Activated T-helper 1 cell treated with Interleukin-2 at 50 U/mL for 16 hours (primary cell): Measurements from ENCODE around the gene F12.
A peak's percentile ranks its signal among the peaks of the same experiment; 100 is the strongest.
"Not testable (repeated sequence)": the region's sequence is repeated elsewhere in the genome, so short reads cannot be mapped to it uniquely, and the experiment has no call there.

ENCODE experiments used
- DNase-seq: peaks from one replicate; pipeline ENCODE4 v3.0.0-alpha.2; 2020; ENCODE audit warnings: low read depth

Gene F12

DNA sequence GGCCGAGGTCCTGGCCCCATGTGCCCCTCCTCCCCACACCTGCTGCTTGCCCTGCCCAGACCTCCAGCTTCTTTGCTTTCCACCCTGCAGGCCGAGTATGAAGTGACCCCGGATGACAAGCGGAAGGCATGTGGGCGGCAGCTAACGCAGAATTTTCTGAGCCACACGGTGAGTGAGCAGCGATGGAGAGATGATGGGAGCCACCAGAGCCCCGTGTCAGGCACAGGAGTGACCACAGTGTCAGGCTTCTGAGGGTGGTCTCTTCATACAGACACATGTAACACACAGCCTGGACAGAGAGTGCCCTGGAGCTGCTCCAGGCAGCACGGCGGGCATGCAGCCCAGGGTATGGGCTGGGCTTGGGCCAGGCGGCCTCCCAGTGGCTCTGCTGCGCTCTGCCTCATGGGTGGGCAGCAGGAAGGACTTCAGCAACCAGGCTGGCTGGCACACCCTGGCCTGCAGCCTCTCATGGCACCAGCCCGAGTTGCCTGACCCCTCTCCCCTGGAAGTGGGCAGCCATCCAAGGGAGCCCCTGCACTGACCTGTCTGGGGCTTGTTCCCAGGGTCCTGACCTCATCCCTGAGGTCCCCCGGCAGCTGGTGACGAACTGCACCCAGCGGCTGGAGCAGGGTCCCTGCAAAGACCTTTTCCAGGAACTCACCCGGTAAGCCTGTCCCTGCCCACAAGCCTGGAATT, 22.9 kb upstream of the F12 start:
- DNase-seq: no peak

DNA sequence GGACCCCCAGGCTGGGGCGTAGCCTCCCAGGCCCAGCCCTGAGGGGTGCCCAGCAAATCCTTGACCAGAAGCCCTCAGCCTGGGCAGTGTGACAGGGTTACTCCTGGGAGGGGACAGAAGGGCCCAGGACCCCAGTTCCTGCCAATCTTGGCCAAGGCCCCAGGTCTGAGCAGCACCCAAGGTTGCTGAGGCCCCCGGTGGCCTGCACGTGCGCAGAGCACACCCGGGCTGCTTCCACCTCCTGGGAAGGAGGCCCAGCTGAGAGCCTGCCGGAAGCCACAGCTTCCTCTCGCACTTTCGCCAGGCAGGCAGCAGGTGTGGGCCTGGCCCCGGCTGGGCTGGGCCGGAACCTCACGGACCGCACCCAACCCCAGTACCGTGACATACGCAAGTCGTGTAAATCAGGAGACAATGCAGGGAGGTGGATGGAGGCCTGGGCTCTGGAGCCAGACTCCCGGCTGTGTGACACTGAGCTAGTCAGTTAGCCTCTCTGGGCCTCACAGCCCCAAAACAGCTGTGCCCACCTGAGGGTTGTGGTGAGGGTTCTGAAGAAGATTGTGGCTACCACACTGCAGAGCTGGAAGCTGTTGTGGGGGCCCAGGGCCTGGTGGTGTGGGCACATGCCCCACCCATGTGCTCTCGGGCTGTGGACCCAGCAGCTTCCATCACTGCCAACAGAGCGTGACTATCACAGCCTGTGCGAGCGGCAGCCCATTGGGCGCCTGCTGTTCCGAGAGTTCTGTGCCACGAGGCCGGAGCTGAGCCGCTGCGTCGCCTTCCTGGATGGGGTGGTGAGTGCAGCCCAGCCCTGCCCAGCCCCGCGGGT, 22.2 kb upstream of the F12 start:
- DNase-seq: peak; percentile 67

DNA sequence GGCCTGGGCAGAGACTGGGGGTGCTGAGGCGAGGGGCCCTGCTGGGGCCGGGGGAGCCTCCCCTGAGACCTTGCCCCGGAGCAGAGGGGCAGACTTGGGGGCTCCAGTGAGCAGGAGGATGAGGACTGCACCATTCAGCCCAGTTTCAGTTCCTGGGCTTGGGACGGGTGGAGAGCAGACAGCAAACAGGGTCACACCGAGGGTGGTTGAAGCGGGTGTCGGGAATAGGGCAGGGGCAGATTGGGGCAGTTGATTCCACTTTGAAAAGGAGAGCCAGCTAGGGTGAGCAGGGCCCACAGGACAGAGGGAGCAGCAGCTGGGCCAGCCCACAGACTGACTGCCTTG, 21.6 kb upstream of the F12 start:
- DNase-seq: no peak

DNA sequence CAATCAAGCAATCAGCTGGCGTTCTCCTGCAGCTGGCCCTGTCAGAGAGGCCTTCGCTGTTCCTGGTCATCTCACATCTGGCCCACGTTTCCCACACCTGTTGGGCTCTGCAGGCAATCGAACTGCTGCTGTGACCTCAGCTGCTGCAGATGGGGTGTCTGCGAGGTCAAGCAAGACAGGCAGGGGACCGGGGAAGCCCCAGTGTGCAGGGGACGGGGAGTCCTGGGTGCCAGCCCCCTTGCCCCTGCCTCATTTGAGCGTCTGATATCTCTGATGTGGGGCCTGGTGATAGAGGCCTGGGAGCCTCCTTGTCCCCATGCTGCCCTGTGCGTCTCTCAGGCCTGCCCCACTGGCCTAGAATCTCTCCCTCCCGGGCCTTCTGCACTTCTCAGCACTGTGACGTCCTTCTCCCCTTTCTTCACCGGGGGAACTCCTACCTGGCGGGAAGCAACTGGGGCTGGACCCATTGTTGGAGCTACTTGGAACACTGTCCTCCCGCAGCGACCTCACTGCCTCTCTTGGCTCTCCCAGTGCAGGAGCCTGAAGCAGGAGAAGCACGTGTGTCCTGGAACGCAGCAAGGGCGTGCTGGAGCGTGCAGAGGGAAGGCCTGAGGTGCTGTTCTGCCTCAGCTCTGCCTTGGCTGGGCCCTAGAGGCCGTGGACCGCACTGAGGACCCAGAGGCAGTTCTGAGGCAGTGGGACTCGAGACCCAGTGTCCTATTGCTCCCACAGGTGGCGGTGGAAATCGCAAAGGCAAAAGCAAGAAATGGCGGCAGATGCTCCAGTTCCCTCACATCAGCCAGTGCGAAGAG, 21.0 kb upstream of the F12 start:
- DNase-seq: no peak

DNA sequence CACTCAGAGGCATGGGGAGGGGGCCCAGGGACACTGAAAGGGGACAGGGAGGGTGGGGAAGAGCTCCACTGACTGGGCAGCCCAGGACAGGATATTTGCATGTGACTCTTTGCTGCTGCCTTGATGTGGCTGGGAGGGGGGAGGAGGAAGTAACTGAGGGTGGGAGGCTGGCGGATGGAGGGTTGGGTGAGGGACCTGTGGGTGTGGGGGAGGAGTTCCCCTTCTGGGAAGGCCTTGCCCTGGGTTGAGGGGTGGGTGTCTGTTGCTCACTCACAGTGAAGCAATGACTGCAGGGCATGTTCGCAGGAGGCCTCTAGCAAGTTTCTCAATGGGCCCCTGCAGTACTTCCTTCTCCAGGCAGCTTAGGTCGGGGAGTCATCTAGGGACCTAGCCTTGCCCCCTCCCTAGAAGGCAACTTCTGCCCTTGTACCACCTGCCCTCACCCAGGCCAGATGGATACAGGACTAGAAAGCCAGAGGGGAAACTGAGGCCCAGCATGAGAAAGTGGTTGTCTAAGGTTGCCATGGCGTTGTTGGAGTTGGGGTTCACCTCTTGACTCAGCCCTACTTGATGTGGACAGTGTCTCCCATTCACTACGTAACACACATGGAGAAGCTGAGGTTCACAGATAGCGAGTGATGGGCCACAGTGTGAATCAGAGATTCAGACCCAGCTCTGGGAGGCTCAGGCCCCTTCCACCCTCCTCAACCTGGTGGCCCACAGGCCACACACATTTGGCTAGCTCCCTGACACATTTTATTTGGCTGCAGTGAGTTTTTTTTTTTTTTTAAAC, 20.1 kb upstream of the F12 start:
- DNase-seq: peak; percentile 75

DNA sequence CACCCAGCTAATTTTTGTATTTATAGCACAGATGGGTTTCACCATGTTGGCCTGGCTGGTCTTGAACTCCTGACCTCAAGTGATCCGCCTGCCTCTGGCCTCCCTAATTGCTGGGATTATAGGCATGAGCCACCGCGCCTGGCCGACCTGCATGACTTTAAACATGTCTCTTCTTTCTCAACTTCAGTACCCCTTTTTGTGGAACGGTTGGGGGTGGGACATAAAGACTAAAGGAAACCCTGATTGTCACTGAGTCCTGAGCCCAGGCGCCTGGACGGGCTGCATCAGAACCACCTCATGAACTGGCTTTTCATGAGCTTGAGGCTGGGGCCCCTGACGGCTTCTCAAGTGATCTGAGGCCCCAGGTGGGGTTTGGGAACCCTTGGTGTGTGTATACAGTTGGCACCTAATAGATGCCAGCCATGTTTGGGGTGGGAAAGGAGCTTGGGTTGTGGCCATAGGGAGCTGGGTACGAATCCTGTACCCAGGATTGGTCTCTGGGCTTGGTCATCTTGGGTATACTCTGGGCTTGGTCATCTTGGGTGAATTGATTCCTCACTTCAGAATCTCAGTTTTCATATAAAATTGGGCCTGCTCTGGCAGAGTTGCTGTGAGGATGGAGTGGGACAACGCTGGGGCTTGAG, 19.3 kb upstream of the F12 start:
- DNase-seq: no peak

DNA sequence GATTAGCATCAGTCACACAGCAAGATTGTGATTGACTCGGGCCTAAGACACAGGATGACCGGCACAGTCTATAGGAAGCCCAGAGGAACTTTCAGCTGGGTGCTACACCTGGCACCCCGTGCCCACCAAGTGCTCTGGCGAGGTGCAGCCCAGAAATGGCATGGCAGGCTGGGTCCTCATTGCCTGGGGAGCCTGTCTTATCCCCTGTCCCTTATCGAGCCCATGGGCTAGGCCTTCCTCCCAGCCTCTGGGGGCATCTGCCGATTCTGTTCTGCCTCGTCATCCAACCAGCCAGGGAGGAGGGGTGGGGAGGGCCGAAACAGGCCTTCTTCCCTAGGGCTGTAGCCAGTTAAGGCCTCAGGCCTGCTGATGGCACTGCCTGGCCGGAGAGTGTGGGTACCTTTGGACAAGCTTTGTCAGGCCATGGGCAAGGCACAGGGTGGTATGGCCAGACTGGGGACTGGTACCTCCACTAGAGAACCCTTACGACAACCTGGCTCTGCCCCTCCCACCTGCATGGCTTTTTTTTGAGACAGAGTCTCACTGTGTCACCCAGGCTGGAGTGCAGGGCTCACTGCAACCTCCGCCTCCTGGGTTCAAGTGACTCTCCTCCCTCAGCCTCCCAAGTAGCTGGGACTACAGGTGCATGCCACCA, 18.7 kb upstream of the F12 start:
- no peak for DNase-seq

DNA sequence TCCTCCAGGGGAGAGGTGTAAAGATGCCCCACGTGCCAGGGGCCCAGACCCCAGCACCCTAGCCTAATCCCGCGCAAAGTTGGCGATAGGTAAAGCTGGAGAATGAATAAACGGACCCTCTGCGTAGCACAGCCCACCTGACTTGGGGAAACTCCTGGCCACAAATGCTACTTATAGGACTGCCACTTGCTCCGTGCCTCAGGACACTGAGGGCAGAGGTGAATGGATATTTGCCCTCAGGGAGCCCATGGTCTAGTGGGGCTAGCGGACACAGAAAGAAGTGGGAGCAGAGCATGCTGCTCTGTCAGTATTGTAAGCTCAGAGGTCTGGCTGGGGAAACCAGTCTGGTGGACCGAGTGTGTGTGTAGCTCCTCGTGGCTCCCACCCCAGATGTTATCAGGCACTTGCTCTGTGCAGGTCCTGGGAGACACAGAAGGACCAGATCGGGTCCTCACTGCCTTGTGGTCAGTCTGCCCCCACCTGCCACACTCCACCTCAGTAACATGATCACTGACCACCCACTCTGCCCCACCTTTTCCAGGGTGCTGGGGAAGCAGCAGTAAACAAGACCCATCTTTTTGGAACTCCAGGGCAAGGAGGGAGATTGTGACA, 18.0 kb upstream of the F12 start:
- DNase-seq: no peak

DNA sequence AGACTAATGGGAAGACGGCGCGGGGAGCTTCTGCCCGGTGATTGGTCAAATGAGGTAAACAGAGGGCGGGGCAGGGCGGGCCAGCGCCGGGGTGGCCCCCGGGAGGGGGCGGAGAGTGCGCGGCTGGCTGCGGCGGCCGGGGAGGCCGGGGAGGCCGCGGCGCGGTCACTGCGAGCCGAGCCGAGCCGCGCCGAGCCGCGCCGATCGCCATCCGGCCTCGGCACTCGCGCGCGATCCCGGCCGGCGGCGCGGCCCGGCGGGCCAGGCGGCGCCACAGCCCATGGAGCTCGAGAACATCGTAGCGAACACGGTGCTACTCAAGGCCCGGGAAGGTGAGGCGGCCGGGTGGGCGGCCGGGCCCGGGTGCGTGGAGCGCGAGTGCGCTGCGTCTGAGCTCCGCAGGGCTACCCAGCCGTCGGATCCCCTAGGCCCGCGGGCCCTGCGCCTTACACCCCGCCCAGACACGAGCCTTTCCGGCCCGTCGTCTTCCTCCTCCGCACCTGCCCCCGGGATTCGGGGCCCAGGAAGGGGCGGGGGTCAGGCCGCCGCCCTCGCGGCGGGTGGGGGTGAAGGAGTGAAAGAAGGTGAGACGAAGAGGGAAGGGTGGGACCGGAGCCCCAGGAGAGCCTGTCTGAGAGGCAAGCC, 17.3 kb upstream of the F12 start, which contains the start of gene GRK6:
TSS of gene GRK6 (plus strand) at position 111 of the 645 bp plus-strand sequence. CDS start at position 281, 170 bp downstream.
- peak; percentile 65 for DNase-seq

DNA sequence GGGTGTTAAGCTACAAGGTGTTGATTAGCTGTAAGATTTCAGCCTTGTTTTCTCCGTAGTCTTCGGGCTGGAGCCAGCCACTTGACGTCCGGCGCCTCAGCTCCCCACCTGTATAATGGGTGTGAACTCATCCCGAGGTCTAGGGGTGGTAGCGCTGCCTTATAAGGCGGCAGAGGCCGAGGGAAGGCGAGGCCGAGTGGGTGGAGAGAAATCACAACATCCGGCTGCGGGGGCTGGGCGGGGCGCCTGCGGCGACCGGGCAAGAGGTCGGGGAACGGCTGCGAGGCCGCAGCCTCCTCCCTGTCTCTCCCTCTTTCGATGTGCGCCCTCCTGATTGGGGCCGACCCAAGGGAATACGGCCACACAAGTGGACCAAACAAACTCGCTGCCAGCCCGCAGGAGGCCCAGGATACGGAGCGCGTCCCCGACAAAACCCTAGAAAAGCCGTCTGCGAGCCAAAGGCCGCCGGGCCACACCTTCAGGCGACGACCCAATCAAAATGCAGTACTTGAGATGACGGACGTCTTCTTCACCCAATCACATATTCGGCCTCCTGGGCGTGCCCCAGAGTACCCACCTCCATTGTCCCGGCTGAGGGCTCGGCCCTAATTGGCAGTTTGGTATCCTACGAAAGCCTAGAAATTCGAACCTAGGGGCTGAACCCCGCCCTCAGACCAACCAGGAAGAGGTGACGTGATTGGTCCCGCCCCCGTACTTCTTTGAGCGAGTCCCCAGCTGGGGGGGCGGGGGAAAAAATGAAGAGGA, 16.6 kb upstream of the F12 start:
- peak; percentile 98 for DNase-seq

DNA sequence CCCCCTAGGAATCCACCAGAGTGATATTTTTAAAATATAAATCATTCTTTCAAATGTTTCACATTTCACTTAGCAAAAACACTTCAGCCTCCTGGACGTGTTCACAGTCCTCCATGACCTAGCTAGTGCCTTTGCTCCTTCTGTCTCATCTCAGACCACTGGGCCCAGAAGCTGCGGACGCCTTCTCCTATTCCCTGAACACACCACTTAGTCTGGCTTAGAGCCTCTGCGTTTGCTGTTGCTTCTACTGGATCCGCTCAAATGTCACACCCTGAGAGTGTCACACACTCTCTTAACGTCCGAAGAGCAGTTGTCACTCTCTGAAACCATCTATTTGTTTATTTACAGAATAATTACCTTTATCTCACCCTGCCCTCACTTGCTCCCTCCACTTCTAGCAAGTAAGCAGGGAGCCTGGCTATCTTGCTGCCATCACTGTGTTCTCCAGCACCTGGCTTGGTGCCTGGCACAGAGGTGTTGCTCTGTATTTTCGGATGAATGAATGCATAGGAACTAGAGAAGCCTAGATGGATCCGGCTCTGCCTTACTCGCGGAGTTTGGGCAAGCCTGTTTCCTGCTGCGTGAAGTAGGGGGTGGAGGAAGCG, 15.9 kb upstream of the F12 start:
- no peak for DNase-seq

DNA sequence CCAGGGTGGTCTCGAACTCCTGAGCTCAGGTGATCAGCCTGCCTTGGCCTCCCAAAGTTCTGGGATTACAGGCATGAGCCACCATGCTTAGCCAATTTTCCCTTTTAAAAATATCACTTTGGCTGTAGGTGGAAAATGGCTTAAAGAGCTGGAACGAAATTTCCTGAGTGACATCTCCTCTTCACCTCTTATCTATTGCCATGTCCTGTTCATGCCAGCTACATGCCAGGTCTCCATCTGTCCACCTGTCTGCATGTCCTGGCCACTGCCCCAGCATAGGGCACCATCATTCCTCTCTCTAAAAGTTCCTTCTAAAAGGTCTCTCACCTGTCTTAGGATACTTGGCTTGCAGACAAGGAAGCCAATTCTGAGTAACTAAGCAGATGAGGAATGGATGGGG, 14.3 kb upstream of the F12 start:
- no peak for DNase-seq

DNA sequence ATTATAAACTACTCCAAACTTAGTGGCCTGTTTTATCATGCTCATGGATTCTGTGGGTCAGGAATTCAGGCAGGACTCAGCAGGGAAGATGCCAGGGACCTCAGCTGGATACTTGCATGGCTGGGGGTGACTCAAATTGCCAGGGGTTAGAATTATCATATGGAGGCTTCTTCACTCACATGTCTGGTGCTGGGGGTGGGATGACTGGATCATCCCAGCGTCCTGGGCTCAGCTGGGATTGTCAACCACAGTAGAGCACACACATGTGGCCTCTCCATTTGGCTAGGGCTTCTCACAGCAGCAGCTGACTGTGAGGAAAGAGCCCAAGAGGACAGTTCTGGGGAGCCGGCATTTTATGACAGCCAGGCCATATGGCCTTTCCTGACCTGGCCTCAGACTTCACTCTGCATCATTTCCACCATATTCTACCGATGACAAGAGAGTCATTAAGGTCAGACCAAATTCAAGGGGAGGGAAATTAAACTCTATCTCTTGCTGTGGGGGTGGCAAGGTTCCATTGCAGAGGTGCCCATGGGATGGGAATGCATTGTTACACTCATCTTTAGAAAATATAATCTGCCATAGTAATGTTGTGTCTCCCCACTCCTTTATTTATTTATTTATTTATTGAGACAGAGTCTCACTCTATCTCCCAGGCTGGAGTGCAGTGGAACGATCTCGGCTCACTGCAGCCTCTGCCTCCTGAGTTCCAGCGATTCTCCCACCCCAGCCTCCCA, 11.9 kb upstream of the F12 start:
- DNase-seq: no peak

DNA sequence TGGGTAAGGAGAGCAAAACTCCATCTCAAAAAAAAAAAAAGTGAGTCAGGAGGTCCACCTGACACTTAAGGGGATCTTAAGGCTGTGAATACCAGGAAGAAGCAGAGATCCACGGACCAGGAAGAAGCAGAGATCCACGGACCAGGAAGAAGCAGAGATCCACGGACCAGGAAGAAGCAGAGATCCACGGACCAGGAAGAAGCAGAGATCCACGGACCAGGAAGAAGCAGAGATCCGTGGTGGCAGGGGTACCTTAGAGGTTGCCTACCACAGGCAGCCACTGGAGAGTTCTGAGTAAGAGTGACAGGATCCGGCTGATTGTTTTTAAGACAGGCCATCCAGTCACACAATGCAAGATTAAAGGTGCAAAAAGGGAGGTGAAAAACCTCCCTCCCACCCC, 11.1 kb upstream of the F12 start:
- not testable (repeated sequence) for DNase-seq

DNA sequence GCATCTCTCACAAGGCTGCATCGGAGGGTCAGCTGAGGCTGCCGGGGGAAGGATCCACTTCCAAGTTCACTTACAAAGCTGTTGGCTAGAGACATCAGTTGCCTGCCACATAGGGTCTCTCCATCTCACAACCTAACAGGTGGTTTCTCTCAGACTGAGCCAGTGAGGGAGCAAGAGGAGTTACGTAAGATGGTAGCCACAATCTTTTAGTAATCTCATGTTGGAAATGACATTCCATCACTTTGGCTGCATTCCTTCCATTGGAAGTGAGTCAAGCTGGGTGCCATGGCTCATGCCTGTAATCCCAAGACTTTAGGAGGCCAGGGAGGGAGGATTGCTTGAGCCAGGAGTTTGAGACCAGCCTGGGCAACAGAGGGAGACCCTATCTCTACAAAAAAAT, 9.7 kb upstream of the F12 start:
- DNase-seq: no peak

DNA sequence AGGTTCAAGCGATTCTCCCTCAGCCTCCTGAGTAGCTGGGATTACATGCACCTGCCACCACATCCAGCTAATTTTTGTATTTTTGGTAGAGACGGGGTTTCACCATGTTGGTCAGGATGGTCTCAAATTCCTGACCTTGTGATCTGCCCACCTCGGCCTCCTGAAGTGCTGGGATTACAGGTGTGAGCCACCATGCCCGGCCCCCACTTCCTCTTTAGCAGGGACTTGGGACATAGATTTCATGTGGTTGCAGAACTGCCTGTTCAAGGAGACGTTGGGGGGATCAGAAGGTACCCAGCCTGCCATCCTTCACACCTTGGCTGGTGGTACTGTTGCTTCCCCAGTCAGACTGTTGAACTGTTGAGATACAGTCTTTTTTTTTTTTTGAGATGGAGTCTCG, 7.7 kb upstream of the F12 start:
- not testable (repeated sequence) for DNase-seq

DNA sequence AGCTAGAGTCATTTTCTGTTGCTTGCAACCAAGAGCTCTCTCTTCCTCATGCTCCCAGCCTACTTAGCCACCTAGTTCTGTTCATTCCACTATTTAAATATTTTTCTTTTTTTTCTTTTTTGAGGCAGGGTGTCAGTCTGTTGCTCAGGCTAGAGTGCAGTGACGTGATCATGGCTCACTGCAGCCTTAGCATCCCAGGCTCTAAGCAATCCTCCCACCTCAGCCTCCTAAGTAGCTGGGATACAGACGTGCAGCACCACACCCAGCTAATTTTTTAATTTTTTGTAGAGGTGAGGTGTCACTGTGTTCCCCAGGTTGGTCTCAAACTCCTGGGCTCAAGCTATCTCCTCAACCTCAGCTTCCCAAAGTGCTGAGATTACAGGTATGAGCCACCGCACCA, 5.1 kb upstream of the F12 start:
- no peak for DNase-seq

DNA sequence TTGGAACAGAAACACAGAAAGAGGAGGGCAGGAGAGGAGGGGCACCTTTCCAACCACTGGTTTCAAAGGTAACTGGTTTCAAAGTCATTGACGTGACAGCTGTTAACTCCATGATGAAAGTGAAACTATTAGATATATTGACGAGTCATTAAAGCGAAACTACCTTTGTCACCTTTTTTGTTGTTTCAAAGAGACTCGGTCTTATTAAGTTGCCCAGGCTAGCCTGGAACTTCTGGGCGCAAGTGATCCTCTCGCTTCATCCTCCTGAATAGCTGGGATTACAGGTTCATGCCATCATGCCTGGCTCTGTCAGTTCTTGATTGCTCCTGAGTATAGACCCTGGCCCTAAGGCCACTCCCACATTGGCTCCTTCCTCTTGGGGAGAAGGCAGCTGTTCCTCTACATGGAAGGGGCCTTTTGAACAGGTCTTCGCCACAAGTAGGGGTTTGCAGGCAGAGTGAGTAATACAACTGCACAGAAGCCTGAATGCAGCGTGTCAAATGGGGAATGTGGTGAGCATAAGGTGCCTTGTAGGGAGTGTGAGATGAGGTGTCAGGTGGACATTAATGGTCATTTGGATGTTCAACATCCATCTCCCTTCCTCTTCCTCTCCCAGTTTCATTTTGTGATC, 3.4 kb upstream of the F12 start:
- no peak for DNase-seq
